ENCODE results near the gene LTBP1. TPM values are rescaled to one million over a fixed set of nuclear protein-coding genes. Genes with fewer than 3 reads are reported as not detected.

LTBP1 gene
- total RNA-seq, 1 experiment from 2014 or later, result 28.5 TPM

DNA sequence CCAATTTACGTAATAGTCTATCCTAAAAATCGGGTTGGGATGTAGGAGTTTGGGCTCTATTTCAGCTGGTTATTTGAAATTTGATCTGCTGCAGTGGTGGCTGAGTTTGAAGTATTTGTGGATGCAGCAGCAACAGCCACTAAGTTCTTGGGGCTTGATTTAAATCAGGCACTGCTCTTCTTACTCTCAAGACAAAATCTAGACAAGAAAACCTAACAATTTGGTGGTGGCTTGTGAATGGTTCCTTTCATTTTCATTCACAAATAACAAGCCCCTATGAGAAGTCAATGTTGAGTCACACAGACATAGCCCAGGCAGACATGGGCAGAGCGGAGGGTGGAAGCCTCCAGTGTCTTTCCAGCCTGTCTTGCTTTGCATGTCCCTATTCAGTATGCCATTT is 199.3 kb downstream of the LTBP1 start:
- Histone ChIP-seq H3K4ac (ENCODE audit: low read depth, low read length) (no peak overlapping the region), H2BK5ac (ENCODE audit: insufficient read length, low read length) (no peak overlapping the region), H2BK120ac (ENCODE audit: low read depth, low read length, poor library complexity, severe bottlenecking) (no peak overlapping the region), H4K91ac (ENCODE audit: insufficient read length, low read depth, low read length) (no peak overlapping the region), H3K79me2 (ENCODE audit: insufficient read depth, low read length) (no peaks in the 10 kb centered on the region), H2BK12ac (ENCODE audit: insufficient read length, low read depth, low read length) (no peak overlapping the region), H3K27ac (ENCODE audit: insufficient read length, low read depth, low read length) (no peak overlapping the region), H2BK20ac (ENCODE audit: low read depth, low read length, poor library complexity, severe bottlenecking) (no peak overlapping the region), H4K5ac (ENCODE audit: insufficient read length, low read depth, low read length) (no peak overlapping the region), H3K9ac (ENCODE audit: extremely low read depth, insufficient read length, low read length) (no peak overlapping the region), H4K8ac (replicated peaks; ENCODE audit: insufficient read length, low read depth, low read length) (no peak overlapping the region), H2AK5ac (ENCODE audit: insufficient read length, low read length) (no peak overlapping the region), H3K27me3 (ENCODE audit: insufficient read depth, low read length) (no peaks in the 10 kb centered on the region), H3K14ac (ENCODE audit: insufficient read depth, low read length) (no peak overlapping the region), H3K23me2 (ENCODE audit: insufficient read length, low read depth, low read length, poor library complexity, severe bottlenecking) (no peaks in the 10 kb centered on the region), H3T11ph (ENCODE audit: low read length) (no peak overlapping the region), H3K18ac (ENCODE audit: insufficient read length, low read depth, low read length) (no peak overlapping the region), H3K4me1 (ENCODE audit: insufficient read depth, low read length) (no peaks in the 10 kb centered on the region), H3K23ac (ENCODE audit: insufficient read length, low read depth, low read length) (no peak overlapping the region), H3K4me2 (ENCODE audit: insufficient read depth, insufficient read length, low read length) (no peak overlapping the region), H2BK15ac (ENCODE audit: low read depth, low read length) (no peak overlapping the region), H3K9me3 (ENCODE audit: control insufficient read depth, low read depth, low read length) (no peaks in the 10 kb centered on the region), H3K79me1 (ENCODE audit: insufficient read depth, low read depth, low read length, poor library complexity, severe bottlenecking) (no peaks in the 10 kb centered on the region), H2AFZ (ENCODE audit: low read length) (no peak overlapping the region), H4K20me1 (ENCODE audit: control insufficient read depth, insufficient read depth, insufficient read length) (no peaks in the 10 kb centered on the region), H3K56ac (ENCODE audit: insufficient read length, low read depth, low read length) (no peak overlapping the region)
- TF ChIP-seq, protein P1, sequence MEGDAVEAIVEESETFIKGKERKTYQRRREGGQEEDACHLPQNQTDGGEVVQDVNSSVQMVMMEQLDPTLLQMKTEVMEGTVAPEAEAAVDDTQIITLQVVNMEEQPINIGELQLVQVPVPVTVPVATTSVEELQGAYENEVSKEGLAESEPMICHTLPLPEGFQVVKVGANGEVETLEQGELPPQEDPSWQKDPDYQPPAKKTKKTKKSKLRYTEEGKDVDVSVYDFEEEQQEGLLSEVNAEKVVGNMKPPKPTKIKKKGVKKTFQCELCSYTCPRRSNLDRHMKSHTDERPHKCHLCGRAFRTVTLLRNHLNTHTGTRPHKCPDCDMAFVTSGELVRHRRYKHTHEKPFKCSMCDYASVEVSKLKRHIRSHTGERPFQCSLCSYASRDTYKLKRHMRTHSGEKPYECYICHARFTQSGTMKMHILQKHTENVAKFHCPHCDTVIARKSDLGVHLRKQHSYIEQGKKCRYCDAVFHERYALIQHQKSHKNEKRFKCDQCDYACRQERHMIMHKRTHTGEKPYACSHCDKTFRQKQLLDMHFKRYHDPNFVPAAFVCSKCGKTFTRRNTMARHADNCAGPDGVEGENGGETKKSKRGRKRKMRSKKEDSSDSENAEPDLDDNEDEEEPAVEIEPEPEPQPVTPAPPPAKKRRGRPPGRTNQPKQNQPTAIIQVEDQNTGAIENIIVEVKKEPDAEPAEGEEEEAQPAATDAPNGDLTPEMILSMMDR (conservative IDR thresholded peaks at IDR 0.05), result no peak
- Mint-ChIP-seq H3K4me1 (peaks cover 0 to 6% of the 10 kb centered on the region in 2 experiments; a peak in 2 of 4 replicates), H3K4me3 (no peak overlapping the region), H3K27me3 (ENCODE audit: low read depth) (no peaks in the 10 kb centered on the region), H3K27ac (no peak overlapping the region), H3K9me3 (no peaks in the 10 kb centered on the region), H3K36me3 (ENCODE audit: insufficient read depth in 1 of 3, low read depth in 3 of 3) (no peaks in the 10 kb centered on the region)
- no peak for DNase-seq
- WGBS (ENCODE audit: extremely low coverage, insufficient read length, low lambda C conversion rate), result no CpG with 5 or more reads among the region's 3 CpGs
